ENCODE data around the gene NDUFB4.
"Not testable (repeated sequence)": the region's sequence is repeated elsewhere in the genome, so short reads cannot be mapped to it uniquely, and the experiment has no call there.

NDUFB4 gene

DNA sequence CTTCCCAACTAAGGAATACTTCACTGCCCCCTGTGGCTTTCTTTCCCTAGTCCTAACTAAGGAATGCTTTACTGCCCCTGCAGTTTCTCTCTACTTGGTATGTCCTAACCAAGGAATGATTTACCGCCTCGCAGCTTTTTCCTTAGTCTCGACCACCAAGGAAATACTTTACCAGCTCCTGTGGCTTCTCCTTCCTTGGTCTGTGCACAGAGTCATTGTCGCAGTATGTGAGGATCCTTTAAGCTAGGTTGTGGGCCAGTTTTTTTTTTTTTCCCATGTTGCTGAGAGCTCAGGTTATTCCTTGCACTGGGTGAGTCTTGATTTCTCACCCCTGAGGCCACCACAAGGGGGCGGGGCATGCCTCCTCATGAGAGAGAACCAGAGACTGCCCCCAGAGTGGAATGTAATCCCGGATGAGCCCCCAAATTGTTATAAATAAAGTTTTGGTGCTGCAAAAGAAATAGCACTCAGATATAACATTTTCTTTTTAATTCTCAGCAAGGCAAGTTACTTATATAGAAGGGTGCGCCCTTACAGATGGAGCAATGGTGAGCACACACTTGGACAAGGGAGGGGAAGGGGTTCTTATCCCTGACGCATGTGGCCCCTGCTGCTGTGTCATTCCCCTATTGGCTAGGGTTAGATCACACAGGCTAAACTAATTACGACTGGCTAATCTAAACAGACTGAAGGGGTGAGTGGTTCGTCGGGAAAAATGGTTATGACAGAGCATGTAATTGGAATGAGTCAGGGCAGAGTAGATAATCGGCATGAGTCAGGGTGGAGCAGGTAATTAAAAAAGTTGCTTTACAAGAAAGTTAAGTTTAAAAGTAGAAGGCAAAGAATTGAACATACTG is 27.0 kb downstream of the NDUFB4 start:
- Histone ChIP-seq H3K27me3 (ENCODE audit: control insufficient read depth, insufficient read depth, low read length) (no peaks in the 10 kb centered on the region), H3K36me3 (ENCODE audit: control insufficient read depth, insufficient read depth, low read length) (no peaks in the 10 kb centered on the region), H3K4me3 (ENCODE audit: low read depth, low read length) (no peak overlapping the region), H3K9ac (ENCODE audit: low read depth, low read length) (no peak overlapping the region), H3K4me1 (ENCODE audit: control insufficient read depth, insufficient read depth, low read length) (no peaks in the 10 kb centered on the region), H3K9me3 (ENCODE audit: control insufficient read depth, insufficient read depth, low read length) (peaks cover 8% of the 10 kb centered on the region)

DNA sequence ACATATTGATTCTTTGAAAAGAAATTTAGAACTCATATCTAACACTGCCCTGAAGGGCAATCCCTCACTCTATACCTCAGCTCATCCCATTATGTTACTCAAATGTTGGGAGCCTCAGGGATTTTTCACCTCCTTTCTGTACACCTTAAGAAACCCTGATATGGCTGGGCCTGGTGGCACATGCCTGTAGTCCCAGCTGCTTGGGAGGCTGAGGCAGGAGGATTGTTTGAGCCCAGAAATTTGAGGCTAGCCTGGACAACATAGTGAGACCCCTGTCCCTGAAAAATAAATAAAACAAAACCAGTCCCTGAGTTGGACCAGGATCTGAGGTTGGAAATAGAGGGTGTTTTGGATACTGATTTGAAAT is 27.6 kb downstream of the NDUFB4 start:
- H3K36me3 ChIP-seq (ENCODE audit: control insufficient read depth, insufficient read depth, low read length) = no peaks in the 10 kb centered on the region
- peaks cover 8% of the 10 kb centered on the region for H3K9me3 ChIP-seq (ENCODE audit: control insufficient read depth, insufficient read depth, low read length)
- no peak overlapping the region for H3K9ac ChIP-seq (ENCODE audit: low read depth, low read length)
- no peaks in the 10 kb centered on the region for H3K4me1 ChIP-seq (ENCODE audit: control insufficient read depth, insufficient read depth, low read length)
- H3K4me3 ChIP-seq (ENCODE audit: low read depth, low read length) = no peak overlapping the region
- no peaks in the 10 kb centered on the region for H3K27me3 ChIP-seq (ENCODE audit: control insufficient read depth, insufficient read depth, low read length)

DNA sequence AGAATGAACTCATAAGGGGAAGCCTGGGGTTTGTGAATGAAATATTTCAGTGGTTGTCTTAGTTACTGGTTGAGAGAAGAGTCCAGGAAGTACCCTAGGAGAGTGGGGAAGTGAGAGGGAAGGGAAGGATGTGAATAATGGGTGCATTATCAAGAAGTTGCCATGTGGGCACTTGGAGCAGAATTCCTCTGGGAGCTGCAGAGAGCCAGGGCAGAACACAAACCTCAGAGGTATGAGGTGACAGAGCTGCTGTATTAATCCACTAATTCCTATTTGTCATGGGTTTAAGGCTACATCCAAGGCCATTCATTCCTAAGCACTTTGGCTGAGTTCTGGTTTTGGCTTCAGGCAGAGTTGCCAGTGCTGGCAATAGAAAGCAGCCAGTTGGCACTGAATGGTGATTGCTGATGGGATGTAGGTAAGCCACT is 29.0 kb downstream of the NDUFB4 start:
- no peak overlapping the region for H3K4me3 ChIP-seq (ENCODE audit: low read depth, low read length)
- H3K9me3 ChIP-seq (ENCODE audit: control insufficient read depth, insufficient read depth, low read length) = peaks cover 8% of the 10 kb centered on the region
- H3K36me3 ChIP-seq (ENCODE audit: control insufficient read depth, insufficient read depth, low read length) = no peaks in the 10 kb centered on the region
- H3K27me3 ChIP-seq (ENCODE audit: control insufficient read depth, insufficient read depth, low read length) = no peaks in the 10 kb centered on the region
- no peaks in the 10 kb centered on the region for H3K4me1 ChIP-seq (ENCODE audit: control insufficient read depth, insufficient read depth, low read length)
- H3K9ac ChIP-seq (ENCODE audit: low read depth, low read length) = no peak overlapping the region

DNA sequence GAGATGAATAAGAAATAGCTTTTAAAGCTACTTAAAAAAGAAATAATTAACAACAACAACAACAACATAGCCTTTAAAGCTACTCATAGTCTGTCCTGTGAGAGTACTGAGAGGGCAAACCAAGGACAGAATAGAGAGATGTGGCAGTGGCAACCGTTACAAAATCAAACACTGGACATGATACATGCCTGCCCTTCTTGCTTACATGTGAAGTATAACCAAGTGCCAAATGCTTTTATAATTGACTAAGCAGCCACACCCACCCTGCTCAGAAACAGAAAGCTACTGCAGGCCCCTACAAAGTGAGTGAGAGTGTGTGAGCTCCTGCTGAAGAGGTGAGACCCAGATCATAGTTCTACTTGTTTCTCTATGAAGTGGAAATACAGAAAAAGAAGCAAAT is 38.4 kb downstream of the NDUFB4 start:
- no peak overlapping the region for H3K4me3 ChIP-seq (ENCODE audit: low read depth, low read length)
- no peaks in the 10 kb centered on the region for H3K27me3 ChIP-seq (ENCODE audit: control insufficient read depth, insufficient read depth, low read length)
- no peaks in the 10 kb centered on the region for H3K4me1 ChIP-seq (ENCODE audit: control insufficient read depth, insufficient read depth, low read length)
- no peaks in the 10 kb centered on the region for H3K9me3 ChIP-seq (ENCODE audit: control insufficient read depth, insufficient read depth, low read length)
- no peak overlapping the region for H3K9ac ChIP-seq (ENCODE audit: low read depth, low read length)
- H3K36me3 ChIP-seq (ENCODE audit: control insufficient read depth, insufficient read depth, low read length) = no peaks in the 10 kb centered on the region

DNA sequence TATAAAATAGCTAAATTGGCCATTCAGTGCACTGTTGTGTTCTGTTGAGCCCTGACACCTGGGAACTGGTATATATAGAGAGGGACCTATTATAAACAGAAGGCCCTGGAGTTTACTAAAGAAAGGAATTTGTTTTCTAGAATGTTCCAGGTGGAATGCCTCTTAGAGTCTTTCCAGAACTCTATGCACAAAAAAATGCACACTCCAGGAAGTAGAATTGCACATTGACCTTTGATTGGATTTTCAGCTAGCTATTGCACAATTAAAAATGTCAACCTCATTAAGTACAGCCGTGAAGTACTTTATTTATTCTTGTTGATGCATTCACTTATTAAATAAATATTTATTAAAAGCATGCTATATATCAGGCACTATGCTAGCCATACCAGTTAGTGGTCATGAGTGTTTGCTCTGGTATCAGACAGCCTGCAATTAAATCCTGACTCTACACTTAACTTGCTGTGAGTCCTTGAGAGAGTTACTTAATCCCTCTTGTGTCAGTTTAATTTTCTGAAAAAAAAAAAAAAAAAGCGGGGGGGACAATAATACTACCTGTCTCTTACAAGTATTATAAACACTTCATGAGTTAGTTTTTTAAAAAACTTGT is 40.8 kb downstream of the NDUFB4 start:
- H3K4me1 ChIP-seq (ENCODE audit: control insufficient read depth, insufficient read depth, low read length) = no peaks in the 10 kb centered on the region
- no peak overlapping the region for H3K9ac ChIP-seq (ENCODE audit: low read depth, low read length)
- no peak overlapping the region for H3K4me3 ChIP-seq (ENCODE audit: low read depth, low read length)
- no peaks in the 10 kb centered on the region for H3K27me3 ChIP-seq (ENCODE audit: control insufficient read depth, insufficient read depth, low read length)
- no peaks in the 10 kb centered on the region for H3K36me3 ChIP-seq (ENCODE audit: control insufficient read depth, insufficient read depth, low read length)
- H3K9me3 ChIP-seq (ENCODE audit: control insufficient read depth, insufficient read depth, low read length) = no peaks in the 10 kb centered on the region

DNA sequence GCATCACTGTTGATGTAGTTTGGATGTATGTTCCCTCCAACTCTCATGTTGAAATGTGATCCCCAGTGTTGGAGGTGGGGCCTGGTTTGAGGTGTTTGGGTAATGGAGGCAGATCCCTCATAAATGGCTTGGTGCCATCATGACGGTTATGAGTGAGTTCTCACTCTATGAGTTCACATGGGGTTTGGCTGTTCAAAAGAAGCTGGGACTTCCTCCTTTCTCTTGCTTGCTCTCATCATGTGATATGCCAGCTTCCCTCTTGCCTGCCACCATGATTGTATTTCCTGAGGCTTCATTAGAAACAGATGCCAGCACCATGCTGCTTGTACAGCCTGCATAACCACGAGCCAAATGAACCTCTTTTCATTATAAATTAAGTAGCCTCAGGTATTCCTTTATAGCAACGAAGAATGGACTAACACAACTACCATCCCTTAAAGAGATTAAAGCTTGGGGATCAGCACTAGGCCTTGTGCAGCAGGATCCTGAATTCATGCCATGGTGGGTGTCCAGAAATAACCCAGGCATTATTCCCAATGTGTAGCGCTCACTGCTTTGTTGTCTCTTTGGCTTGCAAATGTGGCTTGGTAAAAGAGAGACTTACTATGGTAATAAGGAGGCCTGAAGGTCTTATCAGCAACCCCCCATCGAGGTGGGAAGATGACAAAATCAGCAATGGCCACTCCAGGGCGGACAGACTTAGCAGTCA is 41.9 kb downstream of the NDUFB4 start:
- H3K4me1 ChIP-seq (ENCODE audit: control insufficient read depth, insufficient read depth, low read length) = no peaks in the 10 kb centered on the region
- H3K4me3 ChIP-seq (ENCODE audit: low read depth, low read length) = no peak overlapping the region
- H3K27me3 ChIP-seq (ENCODE audit: control insufficient read depth, insufficient read depth, low read length) = no peaks in the 10 kb centered on the region
- no peaks in the 10 kb centered on the region for H3K9me3 ChIP-seq (ENCODE audit: control insufficient read depth, insufficient read depth, low read length)
- no peak overlapping the region for H3K9ac ChIP-seq (ENCODE audit: low read depth, low read length)
- no peaks in the 10 kb centered on the region for H3K36me3 ChIP-seq (ENCODE audit: control insufficient read depth, insufficient read depth, low read length)

DNA sequence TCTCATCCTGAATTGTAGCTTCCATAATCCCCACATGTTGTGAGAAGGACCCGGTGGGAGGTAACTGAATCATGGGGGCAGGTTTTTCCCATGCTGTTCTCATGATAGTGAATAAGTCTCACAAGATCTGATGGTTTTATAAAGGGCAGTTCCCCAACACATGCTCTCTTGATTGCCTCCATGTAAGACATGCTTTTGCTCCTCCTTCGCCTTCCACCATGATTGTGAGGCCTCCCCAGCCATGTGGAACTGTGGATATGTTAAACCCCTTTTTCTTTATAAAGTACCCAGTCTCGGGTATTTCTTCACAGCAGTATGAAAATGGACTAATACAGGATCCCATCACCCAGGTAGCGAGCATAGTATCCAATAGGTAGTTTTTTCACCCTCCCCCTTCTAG is 42.7 kb downstream of the NDUFB4 start:
- H3K27me3 ChIP-seq (ENCODE audit: control insufficient read depth, insufficient read depth, low read length); H3K4me1 ChIP-seq (ENCODE audit: control insufficient read depth, insufficient read depth, low read length); H3K4me3 ChIP-seq (ENCODE audit: low read depth, low read length); H3K9ac ChIP-seq (ENCODE audit: low read depth, low read length); H3K36me3 ChIP-seq (ENCODE audit: control insufficient read depth, insufficient read depth, low read length); H3K9me3 ChIP-seq (ENCODE audit: control insufficient read depth, insufficient read depth, low read length): not testable (repeated sequence)

DNA sequence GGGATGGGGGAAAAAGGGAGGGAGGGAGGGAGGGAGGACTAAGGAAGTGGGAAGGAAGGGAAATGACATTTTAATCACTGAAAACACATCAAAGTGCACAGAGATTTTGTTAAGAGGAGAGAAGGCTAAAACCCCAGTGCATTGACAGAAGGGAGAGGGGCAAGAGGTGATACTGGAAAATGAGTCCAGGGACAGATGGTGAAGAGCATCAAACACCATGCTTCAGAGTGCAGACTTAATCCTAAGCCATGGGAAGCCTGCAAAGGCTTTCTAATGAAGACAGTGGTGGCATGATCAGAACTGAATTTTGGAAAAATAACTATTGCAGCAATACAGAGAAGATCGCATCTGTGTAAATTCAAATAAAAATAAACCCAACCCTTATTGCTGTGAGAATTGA is 44.1 kb downstream of the NDUFB4 start:
- no peaks in the 10 kb centered on the region for H3K36me3 ChIP-seq (ENCODE audit: control insufficient read depth, insufficient read depth, low read length)
- no peak overlapping the region for H3K4me3 ChIP-seq (ENCODE audit: low read depth, low read length)
- no peaks in the 10 kb centered on the region for H3K27me3 ChIP-seq (ENCODE audit: control insufficient read depth, insufficient read depth, low read length)
- H3K9ac ChIP-seq (ENCODE audit: low read depth, low read length) = no peak overlapping the region
- no peaks in the 10 kb centered on the region for H3K4me1 ChIP-seq (ENCODE audit: control insufficient read depth, insufficient read depth, low read length)
- H3K9me3 ChIP-seq (ENCODE audit: control insufficient read depth, insufficient read depth, low read length) = no peaks in the 10 kb centered on the region

DNA sequence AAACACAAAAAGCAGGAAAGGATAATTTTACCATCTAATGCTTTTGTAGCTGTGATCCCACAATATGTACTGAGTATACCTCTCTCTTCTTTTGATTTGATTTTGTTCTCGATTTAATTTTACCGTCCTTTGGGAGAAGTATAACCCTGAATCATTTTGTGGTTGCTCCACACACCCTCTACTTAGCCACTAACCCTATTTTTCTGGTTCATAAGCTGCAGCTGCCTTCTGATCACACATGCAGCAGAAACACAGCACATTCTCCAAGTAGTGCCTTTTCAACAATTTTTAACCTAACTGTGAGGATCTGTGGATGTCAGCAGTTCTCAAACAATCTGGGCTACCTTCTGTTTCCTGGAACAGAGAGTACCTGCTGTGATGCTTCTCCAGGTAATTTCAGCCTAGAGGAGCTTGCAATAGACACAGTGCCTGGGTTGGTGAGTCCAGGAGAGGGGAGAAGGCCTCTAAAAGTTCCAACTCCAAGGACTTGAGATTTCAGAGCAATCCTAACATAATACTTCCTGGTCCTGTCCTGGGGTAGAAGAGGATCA is 45.6 kb downstream of the NDUFB4 start:
- Histone ChIP-seq H3K4me1 (ENCODE audit: control insufficient read depth, insufficient read depth, low read length) (no peaks in the 10 kb centered on the region), H3K36me3 (ENCODE audit: control insufficient read depth, insufficient read depth, low read length) (no peaks in the 10 kb centered on the region), H3K9ac (ENCODE audit: low read depth, low read length) (no peak overlapping the region), H3K9me3 (ENCODE audit: control insufficient read depth, insufficient read depth, low read length) (no peaks in the 10 kb centered on the region), H3K27me3 (ENCODE audit: control insufficient read depth, insufficient read depth, low read length) (no peaks in the 10 kb centered on the region), H3K4me3 (ENCODE audit: low read depth, low read length) (no peak overlapping the region)

DNA sequence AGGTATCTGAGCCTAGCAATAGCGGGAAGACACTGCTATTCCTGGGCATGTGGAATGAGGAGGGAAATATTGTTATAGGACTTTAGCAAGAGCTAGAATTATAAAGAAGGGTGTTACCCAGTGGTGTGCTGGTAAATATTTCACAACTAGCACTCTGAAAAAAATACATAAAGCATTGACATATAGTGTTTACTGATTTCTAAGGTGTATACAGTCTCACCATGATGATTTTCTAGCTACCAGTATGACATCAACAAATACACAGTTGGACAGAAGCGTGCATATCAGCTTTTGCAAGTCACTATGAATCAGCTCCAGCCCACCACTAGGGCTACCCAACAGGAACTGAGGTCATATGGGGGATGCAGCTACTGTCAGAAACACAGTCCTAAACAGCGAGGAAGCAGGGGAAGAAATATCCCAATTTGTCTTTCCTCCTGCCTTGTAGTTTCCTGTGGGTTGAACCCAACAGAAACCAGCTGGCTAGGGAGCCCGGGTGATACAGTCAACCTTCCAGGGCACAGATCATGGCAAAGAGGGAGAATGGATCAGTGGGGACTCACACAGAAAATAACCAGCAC is 46.3 kb downstream of the NDUFB4 start:
- Histone ChIP-seq H3K9me3 (ENCODE audit: control insufficient read depth, insufficient read depth, low read length) (no peaks in the 10 kb centered on the region), H3K27me3 (ENCODE audit: control insufficient read depth, insufficient read depth, low read length) (no peaks in the 10 kb centered on the region), H3K9ac (ENCODE audit: low read depth, low read length) (no peak overlapping the region), H3K4me1 (ENCODE audit: control insufficient read depth, insufficient read depth, low read length) (no peaks in the 10 kb centered on the region), H3K4me3 (ENCODE audit: low read depth, low read length) (no peak overlapping the region), H3K36me3 (ENCODE audit: control insufficient read depth, insufficient read depth, low read length) (no peaks in the 10 kb centered on the region)

DNA sequence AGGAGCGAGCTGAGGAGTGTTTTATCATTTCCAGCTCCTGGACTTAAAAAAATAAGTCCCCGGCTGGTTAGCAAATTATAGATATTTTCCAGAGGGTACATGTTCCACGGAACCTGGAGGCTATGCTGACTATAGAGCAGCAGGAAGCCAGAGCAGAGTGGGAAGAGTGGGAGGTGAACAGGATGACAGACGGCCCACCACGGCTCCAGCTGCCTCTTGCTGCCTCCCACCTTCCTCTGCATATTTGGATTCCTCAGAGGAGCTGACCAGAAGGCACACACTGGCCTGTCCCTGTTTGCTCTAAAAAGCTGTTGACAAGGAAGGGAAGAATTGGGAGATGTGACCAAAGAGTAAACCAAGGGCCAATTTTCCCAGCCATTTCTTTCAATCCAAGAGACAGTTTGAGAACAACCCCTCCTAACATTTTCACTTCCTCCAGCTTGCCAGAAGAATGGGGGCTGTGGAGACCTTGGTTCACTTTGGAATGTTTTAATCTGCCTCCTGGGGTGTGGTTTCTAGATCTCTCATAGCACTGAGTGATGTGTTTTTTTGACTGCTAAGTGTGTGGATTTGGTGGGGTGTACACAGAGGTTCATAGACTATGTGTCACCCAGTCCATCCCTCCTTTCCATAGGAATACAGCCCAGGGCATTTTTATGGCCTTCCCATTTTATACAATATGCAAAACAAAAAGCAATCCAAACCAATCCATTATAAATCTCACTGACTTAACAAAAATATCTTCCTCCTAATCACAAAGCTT is 49.1 kb downstream of the NDUFB4 start:
- Histone ChIP-seq H3K9ac (ENCODE audit: low read depth, low read length) (no peak overlapping the region), H3K36me3 (ENCODE audit: control insufficient read depth, insufficient read depth, low read length) (no peaks in the 10 kb centered on the region), H3K4me3 (ENCODE audit: low read depth, low read length) (no peak overlapping the region), H3K9me3 (ENCODE audit: control insufficient read depth, insufficient read depth, low read length) (no peaks in the 10 kb centered on the region), H3K27me3 (ENCODE audit: control insufficient read depth, insufficient read depth, low read length) (no peaks in the 10 kb centered on the region), H3K4me1 (ENCODE audit: control insufficient read depth, insufficient read depth, low read length) (no peaks in the 10 kb centered on the region)

All from iPS-15b (cell line).